HepG2 (cell line): ENCODE data around the gene SNX10. TPM values are rescaled to one million over a fixed set of nuclear protein-coding genes. Genes with fewer than 3 reads are reported as not detected.

Experiments
- MTA1 ChIP-seq: sonication (generic); formaldehyde crosslinking; IDR thresholded peaks from 2 replicates; pipeline ENCODE4 v1.4.0; 2020; ENCODE audit warnings: missing genetic modification reagents, mild to moderate bottlenecking, borderline replicate concordance
- MYC ChIP-seq: sonication (generic); formaldehyde crosslinking; IDR thresholded peaks from 2 replicates; pipeline ENCODE4 v1.9.0; 2021; ENCODE audit warnings: missing genetic modification reagents, borderline replicate concordance
- NAIF1 ChIP-seq: sonication (generic); formaldehyde crosslinking; IDR thresholded peaks from 2 replicates; pipeline ENCODE4 v1.5.0; 2020; ENCODE audit warnings: mild to moderate bottlenecking, missing genetic modification reagents, borderline replicate concordance
- TARDBP ChIP-seq: sonication (generic); formaldehyde crosslinking; IDR thresholded peaks from 2 replicates; pipeline ENCODE4 v1.8.0; 2022; ENCODE audit warnings: mild to moderate bottlenecking, missing genetic modification reagents
- YEATS2 ChIP-seq: sonication (generic); formaldehyde crosslinking; IDR thresholded peaks from 2 replicates; pipeline ENCODE4 v1.4.0; 2020; ENCODE audit warnings: missing genetic modification reagents, borderline replicate concordance
- ZNF207 ChIP-seq: fragments of 450-650 bp; IDR thresholded peaks from 2 replicates; pipeline ENCODE4 v1.6.1; 2016; ENCODE audit warnings: antibody characterized with exemption, borderline replicate concordance
- ZNF24 ChIP-seq: fragments of 450-650 bp; IDR thresholded peaks from 2 replicates; pipeline ENCODE4 v1.6.1; 2017; ENCODE audit warnings: antibody characterized with exemption, mild to moderate bottlenecking
- ZNF432 ChIP-seq: sonication (generic); formaldehyde crosslinking; IDR thresholded peaks from 2 replicates; pipeline ENCODE4 v1.5.0; 2020; ENCODE audit warnings: missing genetic modification reagents, mild to moderate bottlenecking, borderline replicate concordance
- ZNF619 ChIP-seq: sonication (generic); formaldehyde crosslinking; IDR thresholded peaks from 2 replicates; pipeline ENCODE4 v1.4.0; 2020; ENCODE audit warnings: mild to moderate bottlenecking, missing genetic modification reagents
- ZNF839 ChIP-seq: sonication (generic); formaldehyde crosslinking; IDR thresholded peaks from 2 replicates; pipeline ENCODE4 v1.4.0; 2020; ENCODE audit warnings: missing genetic modification reagents, mild to moderate bottlenecking, borderline replicate concordance
- polyA plus RNA-seq, 8 experiments: library from polyadenylated mRNA; depleted of rRNA in 3 of 8; stranded (reverse) in 7 of 8; unstranded in 1 of 8; fragments of >200 nt; fragmentation: Illumina TruSeq in 4 of 8; extraction: Trizol in 4 of 8; gene quantifications; 2 replicates each; pipeline versions ENCODE4 v1.2.1 to v1.2.3, GENCODE V29; 2011 to 2016; ENCODE audit warnings: low read depth in 4 of 8, missing spikeins in 1 of 8, mixed read lengths in 1 of 8; ENCODE audit not compliant: insufficient read depth in 1 of 8
- total RNA-seq, 5 experiments: library from RNA; depleted of rRNA; stranded (reverse); fragments of >200 nt; fragmentation: Illumina TruSeq; extraction: Trizol; gene quantifications; 2 replicates each; pipeline ENCODE4 v1.2.3, GENCODE V29; 2016; ENCODE audit warnings: low read depth in 1 of 5
- TF ChIP-seq, protein P1 (sequence below), 2 experiments: fragments of 450-650 bp in 1 of 2; sonication (generic) in 1 of 2; formaldehyde crosslinking in 1 of 2; IDR thresholded peaks; 2 replicates each; pipeline versions ENCODE4 v1.6.1 to v1.8.0; 2016 to 2022; ENCODE audit warnings: antibody characterized with exemption in 1 of 2, mild to moderate bottlenecking in 1 of 2, missing genetic modification reagents in 1 of 2
- TF ChIP-seq, protein P2 (sequence below): fragments of 450-650 bp; IDR thresholded peaks from 2 replicates; pipeline ENCODE4 v1.6.1; 2016
- TF ChIP-seq, protein P3 (sequence below): sonication (generic); formaldehyde crosslinking; IDR thresholded peaks from 2 replicates; pipeline ENCODE4 v1.4.0; 2020; ENCODE audit warnings: mild to moderate bottlenecking, missing genetic modification reagents, borderline replicate concordance
- TF ChIP-seq, protein P4 (sequence below): sonication (generic); formaldehyde crosslinking; IDR thresholded peaks from 2 replicates; pipeline ENCODE4 v1.4.0; 2020; ENCODE audit warnings: mild to moderate bottlenecking, low read depth, missing genetic modification reagents

The SNX10 gene
- total and polyA plus RNA-seq, 2 of the 13 experiments (the other 11 are each of a cell fraction or from before 2014, with no cell fraction given), result 26.0 to 27.6 TPM

DNA sequence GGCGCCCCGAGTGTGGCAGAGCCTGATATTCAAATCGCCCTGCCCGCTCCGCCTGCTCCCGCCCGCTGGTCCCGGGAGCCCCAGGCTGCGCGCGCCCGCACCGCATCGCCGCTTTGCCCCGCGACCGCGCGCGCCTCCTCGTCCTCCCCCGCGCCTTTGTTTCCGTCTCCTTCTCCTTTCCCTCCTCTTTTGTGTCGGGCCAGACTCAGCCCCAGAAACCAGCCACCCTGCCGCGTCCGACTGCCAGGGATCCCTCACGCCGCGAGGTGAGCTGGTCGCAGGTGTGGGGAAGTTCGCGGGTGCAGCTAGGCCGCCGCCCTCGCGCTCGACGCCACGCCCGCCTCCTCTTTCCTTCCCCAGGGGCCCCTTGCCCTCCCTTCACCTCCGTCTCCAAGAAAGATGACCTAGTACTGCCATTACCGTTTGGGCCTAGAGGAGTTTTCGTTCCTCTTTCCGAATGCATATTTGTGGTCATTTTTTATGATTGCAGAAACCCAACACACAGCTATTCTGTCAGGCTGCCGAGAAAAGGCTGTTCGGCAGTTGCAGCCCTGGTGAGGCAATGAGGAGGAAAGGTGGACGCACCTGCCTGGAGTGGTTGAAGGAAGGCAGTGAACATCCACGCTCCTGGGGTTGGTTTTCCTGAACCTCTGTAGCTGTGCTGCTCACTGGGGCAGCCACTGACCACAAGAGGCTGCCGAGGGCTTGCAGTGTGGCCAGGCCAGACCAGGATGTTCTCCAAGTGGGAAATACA lies 107.3 kb downstream of the SNX10 start (continued):
- TF ChIP-seq, protein P1, sequence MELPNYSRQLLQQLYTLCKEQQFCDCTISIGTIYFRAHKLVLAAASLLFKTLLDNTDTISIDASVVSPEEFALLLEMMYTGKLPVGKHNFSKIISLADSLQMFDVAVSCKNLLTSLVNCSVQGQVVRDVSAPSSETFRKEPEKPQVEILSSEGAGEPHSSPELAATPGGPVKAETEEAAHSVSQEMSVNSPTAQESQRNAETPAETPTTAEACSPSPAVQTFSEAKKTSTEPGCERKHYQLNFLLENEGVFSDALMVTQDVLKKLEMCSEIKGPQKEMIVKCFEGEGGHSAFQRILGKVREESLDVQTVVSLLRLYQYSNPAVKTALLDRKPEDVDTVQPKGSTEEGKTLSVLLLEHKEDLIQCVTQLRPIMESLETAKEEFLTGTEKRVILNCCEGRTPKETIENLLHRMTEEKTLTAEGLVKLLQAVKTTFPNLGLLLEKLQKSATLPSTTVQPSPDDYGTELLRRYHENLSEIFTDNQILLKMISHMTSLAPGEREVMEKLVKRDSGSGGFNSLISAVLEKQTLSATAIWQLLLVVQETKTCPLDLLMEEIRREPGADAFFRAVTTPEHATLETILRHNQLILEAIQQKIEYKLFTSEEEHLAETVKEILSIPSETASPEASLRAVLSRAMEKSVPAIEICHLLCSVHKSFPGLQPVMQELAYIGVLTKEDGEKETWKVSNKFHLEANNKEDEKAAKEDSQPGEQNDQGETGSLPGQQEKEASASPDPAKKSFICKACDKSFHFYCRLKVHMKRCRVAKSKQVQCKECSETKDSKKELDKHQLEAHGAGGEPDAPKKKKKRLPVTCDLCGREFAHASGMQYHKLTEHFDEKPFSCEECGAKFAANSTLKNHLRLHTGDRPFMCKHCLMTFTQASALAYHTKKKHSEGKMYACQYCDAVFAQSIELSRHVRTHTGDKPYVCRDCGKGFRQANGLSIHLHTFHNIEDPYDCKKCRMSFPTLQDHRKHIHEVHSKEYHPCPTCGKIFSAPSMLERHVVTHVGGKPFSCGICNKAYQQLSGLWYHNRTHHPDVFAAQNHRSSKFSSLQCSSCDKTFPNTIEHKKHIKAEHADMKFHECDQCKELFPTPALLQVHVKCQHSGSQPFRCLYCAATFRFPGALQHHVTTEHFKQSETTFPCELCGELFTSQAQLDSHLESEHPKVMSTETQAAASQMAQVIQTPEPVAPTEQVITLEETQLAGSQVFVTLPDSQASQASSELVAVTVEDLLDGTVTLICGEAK (IDR thresholded peaks at IDR 0.05), result no peak
- TF ChIP-seq, protein P1 (CRISPR knock-in tag; IDR thresholded peaks at IDR 0.05), result peak; percentile 35; the same call in 1 of the 2 replicates
- no peak for TF ChIP-seq ZNF432
- no peak for TF ChIP-seq MYC
- TF ChIP-seq, protein P2, sequence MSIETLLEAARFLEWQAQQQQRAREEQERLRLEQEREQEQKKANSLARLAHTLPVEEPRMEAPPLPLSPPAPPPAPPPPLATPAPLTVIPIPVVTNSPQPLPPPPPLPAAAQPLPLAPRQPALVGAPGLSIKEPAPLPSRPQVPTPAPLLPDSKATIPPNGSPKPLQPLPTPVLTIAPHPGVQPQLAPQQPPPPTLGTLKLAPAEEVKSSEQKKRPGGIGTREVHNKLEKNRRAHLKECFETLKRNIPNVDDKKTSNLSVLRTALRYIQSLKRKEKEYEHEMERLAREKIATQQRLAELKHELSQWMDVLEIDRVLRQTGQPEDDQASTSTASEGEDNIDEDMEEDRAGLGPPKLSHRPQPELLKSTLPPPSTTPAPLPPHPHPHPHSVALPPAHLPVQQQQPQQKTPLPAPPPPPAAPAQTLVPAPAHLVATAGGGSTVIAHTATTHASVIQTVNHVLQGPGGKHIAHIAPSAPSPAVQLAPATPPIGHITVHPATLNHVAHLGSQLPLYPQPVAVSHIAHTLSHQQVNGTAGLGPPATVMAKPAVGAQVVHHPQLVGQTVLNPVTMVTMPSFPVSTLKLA, result no peak
- TF ChIP-seq YEATS2 (CRISPR knock-in tag), result no peak
- TF ChIP-seq NAIF1 (CRISPR knock-in tag), result no peak
- no peak for TF ChIP-seq ZNF207
- TF ChIP-seq, protein P3, sequence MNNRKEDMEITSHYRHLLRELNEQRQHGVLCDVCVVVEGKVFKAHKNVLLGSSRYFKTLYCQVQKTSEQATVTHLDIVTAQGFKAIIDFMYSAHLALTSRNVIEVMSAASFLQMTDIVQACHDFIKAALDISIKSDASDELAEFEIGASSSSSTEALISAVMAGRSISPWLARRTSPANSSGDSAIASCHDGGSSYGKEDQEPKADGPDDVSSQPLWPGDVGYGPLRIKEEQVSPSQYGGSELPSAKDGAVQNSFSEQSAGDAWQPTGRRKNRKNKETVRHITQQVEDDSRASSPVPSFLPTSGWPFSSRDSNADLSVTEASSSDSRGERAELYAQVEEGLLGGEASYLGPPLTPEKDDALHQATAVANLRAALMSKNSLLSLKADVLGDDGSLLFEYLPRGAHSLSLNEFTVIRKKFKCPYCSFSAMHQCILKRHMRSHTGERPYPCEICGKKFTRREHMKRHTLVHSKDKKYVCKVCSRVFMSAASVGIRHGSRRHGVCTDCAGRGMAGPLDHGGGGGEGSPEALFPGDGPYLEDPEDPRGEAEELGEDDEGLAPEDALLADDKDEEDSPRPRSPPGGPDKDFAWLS (CRISPR knock-in tag), result no peak
- TF ChIP-seq MTA1 (CRISPR knock-in tag), result no peak
- 0 out of 2 replicates have a peak, but pooled peaks have one; percentile 26 for TF ChIP-seq ZNF619 (CRISPR knock-in tag)
- no peak for TF ChIP-seq TARDBP (CRISPR knock-in tag)
- TF ChIP-seq, protein P4, sequence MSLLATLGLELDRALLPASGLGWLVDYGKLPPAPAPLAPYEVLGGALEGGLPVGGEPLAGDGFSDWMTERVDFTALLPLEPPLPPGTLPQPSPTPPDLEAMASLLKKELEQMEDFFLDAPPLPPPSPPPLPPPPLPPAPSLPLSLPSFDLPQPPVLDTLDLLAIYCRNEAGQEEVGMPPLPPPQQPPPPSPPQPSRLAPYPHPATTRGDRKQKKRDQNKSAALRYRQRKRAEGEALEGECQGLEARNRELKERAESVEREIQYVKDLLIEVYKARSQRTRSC (CRISPR knock-in tag), result no peak
- TF ChIP-seq ZNF839, result no peak
- TF ChIP-seq ZNF24, result no peak
